HepG2 (cell line): ENCODE measurements around the gene RASL10A. TPM values are rescaled to one million over a fixed set of nuclear protein-coding genes. Genes with fewer than 3 reads are reported as not detected.

ENCODE experiments used
- AKNA ChIP-seq: sonication (generic); formaldehyde crosslinking; IDR thresholded peaks from 2 replicates; pipeline ENCODE4 v1.4.0; 2020; ENCODE audit warnings: missing genetic modification reagents, borderline replicate concordance
- ARNT ChIP-seq: fragments of 450-650 bp; IDR thresholded peaks from 2 replicates; pipeline ENCODE4 v1.6.1; 2017
- FIP1L1 ChIP-seq: fragments of 200-400 bp; formaldehyde crosslinking; IDR thresholded peaks from 2 replicates; pipeline ENCODE4 v1.6.1; 2018; ENCODE audit warnings: low read depth, mild to moderate bottlenecking, low read length, moderate library complexity, borderline replicate concordance; ENCODE audit not compliant: insufficient read depth
- MAFF ChIP-seq: IDR thresholded peaks from 2 replicates; pipeline ENCODE4 v1.6.1; 2011; ENCODE audit warnings: low read depth, low read length, improper control_type of control experiment
- NFKB2 ChIP-seq: sonication (generic); formaldehyde crosslinking; IDR thresholded peaks from 2 replicates; pipeline ENCODE4 v1.4.0; 2020; ENCODE audit warnings: missing genetic modification reagents, borderline replicate concordance
- PTBP1 ChIP-seq: fragments of 200-400 bp; formaldehyde crosslinking; IDR thresholded peaks from 2 replicates; pipeline ENCODE4 v1.6.1; 2018; ENCODE audit warnings: low read length, low read depth; ENCODE audit not compliant: poor library complexity, severe bottlenecking
- RFX5 ChIP-seq: IDR thresholded peaks from 2 replicates; pipeline ENCODE4 v1.6.1; 2011; ENCODE audit warnings: low read depth, low read length, improper control_type of control experiment
- SP1 ChIP-seq, 2 experiments: fragments of 450-650 bp in 1 of 2; sonication (generic) in 1 of 2; formaldehyde crosslinking in 1 of 2; IDR thresholded peaks; 2 replicates each; pipeline versions ENCODE4 v1.4.0 to v1.6.1; 2016 to 2020; ENCODE audit warnings: missing genetic modification reagents in 1 of 2
- TFDP1 ChIP-seq: IDR thresholded peaks from 2 replicates; pipeline ENCODE4 v1.6.1; 2016; ENCODE audit warnings: missing compliant biosample characterization, missing genetic modification reagents, borderline replicate concordance
- ZBTB14 ChIP-seq: sonication (generic); formaldehyde crosslinking; IDR thresholded peaks from 2 replicates; pipeline ENCODE4 v1.4.0; 2020; ENCODE audit warnings: missing genetic modification reagents
- ZBTB3 ChIP-seq: sonication (generic); formaldehyde crosslinking; IDR thresholded peaks from 2 replicates; pipeline ENCODE4 v1.4.0; 2020; ENCODE audit warnings: low read depth, mild to moderate bottlenecking, moderate library complexity, missing genetic modification reagents, borderline replicate concordance
- ZBTB7B ChIP-seq: sonication (generic); formaldehyde crosslinking; IDR thresholded peaks from 2 replicates; pipeline ENCODE4 v1.4.0; 2020; ENCODE audit warnings: missing genetic modification reagents
- ZNF317 ChIP-seq: sonication (generic); formaldehyde crosslinking; IDR thresholded peaks from 2 replicates; pipeline ENCODE4 v1.5.0; 2020; ENCODE audit warnings: mild to moderate bottlenecking, missing genetic modification reagents
- ZNF558 ChIP-seq: sonication (generic); formaldehyde crosslinking; IDR thresholded peaks from 2 replicates; pipeline ENCODE4 v1.9.0; 2022; ENCODE audit warnings: mild to moderate bottlenecking, missing genetic modification reagents, borderline replicate concordance
- ZNF577 ChIP-seq: sonication (generic); formaldehyde crosslinking; IDR thresholded peaks from 2 replicates; pipeline ENCODE4 v1.4.0; 2020; ENCODE audit warnings: mild to moderate bottlenecking, low read depth, missing genetic modification reagents, borderline replicate concordance
- ZNF724P ChIP-seq: sonication (generic); formaldehyde crosslinking; IDR thresholded peaks from 2 replicates; pipeline ENCODE4 v1.8.0; 2022; ENCODE audit warnings: missing genetic modification reagents, borderline replicate concordance
- polyA plus RNA-seq, 8 experiments: library from polyadenylated mRNA; depleted of rRNA in 3 of 8; stranded (reverse) in 7 of 8; unstranded in 1 of 8; fragments of >200 nt; fragmentation: Illumina TruSeq in 4 of 8; extraction: Trizol in 4 of 8; gene quantifications; 2 replicates each; pipeline versions ENCODE4 v1.2.1 to v1.2.3, GENCODE V29; 2011 to 2016; ENCODE audit warnings: low read depth in 4 of 8, missing spikeins in 1 of 8, mixed read lengths in 1 of 8; ENCODE audit not compliant: insufficient read depth in 1 of 8
- total RNA-seq, 5 experiments: library from RNA; depleted of rRNA; stranded (reverse); fragments of >200 nt; fragmentation: Illumina TruSeq; extraction: Trizol; gene quantifications; 2 replicates each; pipeline ENCODE4 v1.2.3, GENCODE V29; 2016; ENCODE audit warnings: low read depth in 1 of 5
- TF ChIP-seq, protein P1 (sequence below): sonication (generic); formaldehyde crosslinking; IDR thresholded peaks from 2 replicates; pipeline ENCODE4 v1.4.0; 2020; ENCODE audit warnings: missing genetic modification reagents, mild to moderate bottlenecking, borderline replicate concordance

RASL10A gene
- total and polyA plus RNA-seq, 2 of the 13 experiments (the other 11 are each of a cell fraction or from before 2014, with no cell fraction given) = 0.05 to 0.22 TPM

DNA sequence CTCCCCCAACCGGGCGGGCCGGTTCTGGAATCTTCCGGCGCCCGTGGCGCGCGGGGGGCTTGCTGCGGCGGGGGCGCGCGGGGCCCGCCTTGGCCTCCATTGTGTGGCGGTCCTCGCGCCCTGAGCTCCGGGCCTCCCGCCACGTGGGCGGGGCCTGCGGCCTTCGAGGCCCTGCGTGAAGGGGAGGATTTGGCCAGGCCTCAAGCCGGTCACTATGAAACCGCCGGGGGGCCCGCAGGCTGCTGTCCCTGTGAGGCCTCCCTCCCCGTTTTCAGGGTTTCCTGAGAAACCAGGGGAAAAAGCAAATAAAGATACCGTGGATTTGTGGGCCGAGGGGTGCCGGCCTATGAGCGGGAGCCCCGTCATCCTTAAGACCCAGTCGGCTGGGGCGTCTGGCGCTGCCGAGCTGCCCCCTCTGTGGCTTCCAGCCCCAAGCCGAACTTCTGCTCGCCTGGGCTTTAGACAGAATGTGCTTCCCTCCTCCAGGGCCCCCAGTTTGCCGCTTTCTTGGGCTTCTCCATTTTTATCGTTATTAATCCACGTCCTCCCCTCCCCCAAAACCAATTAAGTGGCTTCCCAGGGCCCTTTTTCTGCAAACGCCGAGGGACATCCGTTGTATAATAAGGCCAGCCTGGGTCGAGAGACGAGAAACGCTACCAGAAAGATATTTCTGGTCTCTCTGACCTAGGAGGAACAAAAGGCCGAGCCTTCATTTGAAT is 46.8 kb downstream of the RASL10A start (continued):
- no peak for TF ChIP-seq MAFF
- TF ChIP-seq ZNF577 (CRISPR knock-in tag) = no peak
- TF ChIP-seq ZNF558 (CRISPR knock-in tag) = peak; percentile 74; the same call in 1 of the 2 replicates
- TF ChIP-seq ARNT = no peak
- TF ChIP-seq ZNF317 (CRISPR knock-in tag) = no peak
- TF ChIP-seq PTBP1 = peak; percentile 14
- TF ChIP-seq RFX5 = no peak
- TF ChIP-seq ZNF724P (CRISPR knock-in tag) = no peak
- TF ChIP-seq ZBTB14 (CRISPR knock-in tag) = peak; percentile 70
- peak; percentile 77; the same call in 1 of the 2 replicates for TF ChIP-seq TFDP1
- TF ChIP-seq ZBTB7B (CRISPR knock-in tag) = no peak
- TF ChIP-seq, protein P1, sequence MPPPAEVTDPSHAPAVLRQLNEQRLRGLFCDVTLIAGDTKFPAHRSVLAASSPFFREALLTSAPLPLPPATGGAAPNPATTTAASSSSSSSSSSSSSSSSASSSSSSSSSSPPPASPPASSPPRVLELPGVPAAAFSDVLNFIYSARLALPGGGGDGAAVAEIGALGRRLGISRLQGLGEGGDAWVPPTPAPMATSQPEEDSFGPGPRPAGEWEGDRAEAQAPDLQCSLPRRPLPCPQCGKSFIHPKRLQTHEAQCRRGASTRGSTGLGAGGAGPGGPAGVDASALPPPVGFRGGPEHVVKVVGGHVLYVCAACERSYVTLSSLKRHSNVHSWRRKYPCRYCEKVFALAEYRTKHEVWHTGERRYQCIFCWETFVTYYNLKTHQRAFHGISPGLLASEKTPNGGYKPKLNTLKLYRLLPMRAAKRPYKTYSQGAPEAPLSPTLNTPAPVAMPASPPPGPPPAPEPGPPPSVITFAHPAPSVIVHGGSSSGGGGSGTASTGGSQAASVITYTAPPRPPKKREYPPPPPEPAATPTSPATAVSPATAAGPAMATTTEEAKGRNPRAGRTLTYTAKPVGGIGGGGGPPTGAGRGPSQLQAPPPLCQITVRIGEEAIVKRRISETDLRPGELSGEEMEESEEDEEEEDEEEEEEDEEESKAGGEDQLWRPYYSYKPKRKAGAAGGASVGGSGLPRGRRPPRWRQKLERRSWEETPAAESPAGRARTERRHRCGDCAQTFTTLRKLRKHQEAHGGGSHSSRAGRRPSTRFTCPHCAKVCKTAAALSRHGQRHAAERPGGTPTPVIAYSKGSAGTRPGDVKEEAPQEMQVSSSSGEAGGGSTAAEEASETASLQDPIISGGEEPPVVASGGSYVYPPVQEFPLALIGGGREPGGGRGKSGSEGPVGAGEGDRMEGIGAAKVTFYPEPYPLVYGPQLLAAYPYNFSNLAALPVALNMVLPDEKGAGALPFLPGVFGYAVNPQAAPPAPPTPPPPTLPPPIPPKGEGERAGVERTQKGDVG = no peak; the same call in 1 of the 2 replicates
- TF ChIP-seq FIP1L1 = no peak
- peak; percentile 59; the same call in 1 of the 2 replicates for TF ChIP-seq ZBTB3 (CRISPR knock-in tag)
- no peak for TF ChIP-seq AKNA (CRISPR knock-in tag)
- no peak for TF ChIP-seq SP1 (IDR thresholded peaks at IDR 0.05)
- TF ChIP-seq SP1 (CRISPR knock-in tag; IDR thresholded peaks at IDR 0.05) = peak; percentile 36; the same call in 1 of the 2 replicates
- TF ChIP-seq NFKB2 (CRISPR knock-in tag) = peak; percentile 74; the same call in 1 of the 2 replicates
